Right atrium auricular region (tissue), 2 donors: ENCODE measurements around the gene PCID2. TPM values are rescaled to one million over a fixed set of nuclear protein-coding genes. Genes with fewer than 3 reads are reported as not detected.

Experiments used
- DNase-seq: peaks from one replicate; pipeline ENCODE4 v3.0.0-alpha.2; 2019; ENCODE audit warnings: low spot score
- H3K27ac ChIP-seq, 2 donors: fragments of 200-600 bp; sonication (generic); 1 replicate in 1 of 2; 2 replicates in 1 of 2; pipeline ENCODE4 v1.5.1; 2016 to 2019
- H3K27me3 ChIP-seq, 2 donors: fragments of 200-600 bp; sonication (generic); one replicate each; pipeline versions ENCODE4 v1.5.1 to v1.6.0; 2017 to 2019
- H3K36me3 ChIP-seq: fragments of 200-600 bp; sonication (generic); one replicate; pipeline ENCODE4 v1.5.1; 2016
- H3K4me1 ChIP-seq, 2 donors: fragments of 200-600 bp; sonication (generic); one replicate each; pipeline versions ENCODE4 v1.5.1 to v1.6.0; 2017 to 2019
- H3K4me3 ChIP-seq, 2 donors: fragments of 200-600 bp; sonication (generic); 1 replicate in 1 of 2; 2 replicates in 1 of 2; pipeline ENCODE4 v1.5.1; 2017 to 2019; ENCODE audit warnings: mild to moderate bottlenecking in 1 of 2, moderate library complexity in 1 of 2
- H3K9me3 ChIP-seq, 2 donors: fragments of 200-600 bp; sonication (generic); one replicate each; pipeline ENCODE4 v1.5.1; 2019
- CTCF ChIP-seq, 2 donors: fragments of 200-600 bp; sonication (generic); IDR thresholded peaks; one replicate each; pipeline ENCODE4 v1.5.1; 2019; ENCODE audit warnings: antibody characterized with exemption in 2 of 2
- total RNA-seq, 2 donors: library from RNA; depleted of rRNA; stranded (reverse); fragments of >200 nt; gene quantifications; one replicate each; pipeline ENCODE4 v1.1.0, GENCODE V29; 2016

Gene PCID2
- total RNA-seq, 2 donors from 2014 or later, result 34.8 to 44.4 TPM

GRCh38 chr13:113161433-113161832, 47.0 kb downstream of the PCID2 start:
- Histone ChIP-seq H3K27ac (no peak overlapping the region), H3K27me3 (no peaks in the 10 kb centered on the region), H3K4me3 (no peak overlapping the region), H3K36me3 (no peaks in the 10 kb centered on the region), H3K9me3 (no peaks in the 10 kb centered on the region), H3K4me1 (peaks cover 0 to 5% of the 10 kb centered on the region in 2 donors)
- TF ChIP-seq CTCF (IDR thresholded peaks at IDR 0.05), result no peak
- no peak for DNase-seq

- TF ChIP-seq CTCF (IDR thresholded peaks at IDR 0.05), result no peak
- Histone ChIP-seq H3K27ac (no peak overlapping the region), H3K4me3 (no peak overlapping the region), H3K9me3 (no peaks in the 10 kb centered on the region), H3K36me3 (no peaks in the 10 kb centered on the region), H3K27me3 (no peaks in the 10 kb centered on the region), H3K4me1 (peaks cover 0 to 5% of the 10 kb centered on the region in 2 donors)
- DNase-seq, result no peak
These were observed 47.5 kb downstream of the PCID2 start for GRCh38 chr13:113160983-113161382.

- no peak for TF ChIP-seq CTCF (IDR thresholded peaks at IDR 0.05)
- Histone ChIP-seq H3K9me3 (no peaks in the 10 kb centered on the region), H3K4me1 (peaks cover 0 to 6% of the 10 kb centered on the region in 2 donors), H3K27ac (no peak overlapping the region), H3K36me3 (no peaks in the 10 kb centered on the region), H3K4me3 (no peak overlapping the region), H3K27me3 (no peaks in the 10 kb centered on the region)
- DNase-seq, result no peak
These were observed 48.8 kb downstream of the PCID2 start for GRCh38 chr13:113159701-113160100.

GRCh38 chr13:113158946-113159345, 49.5 kb downstream of the PCID2 start:
- H3K27me3 ChIP-seq, result no peaks in the 10 kb centered on the region
- H3K4me3 ChIP-seq, result no peak overlapping the region
- H3K36me3 ChIP-seq, result no peaks in the 10 kb centered on the region
- DNase-seq, result no peak
- H3K27ac ChIP-seq, result no peak overlapping the region
- no peaks in the 10 kb centered on the region for H3K9me3 ChIP-seq
- no peak for TF ChIP-seq CTCF (IDR thresholded peaks at IDR 0.05)
- peaks cover 0 to 9% of the 10 kb centered on the region in 2 donors for H3K4me1 ChIP-seq

GRCh38 chr13:113157929-113158747, 50.3 kb downstream of the PCID2 start, which contains the start of gene PROZ:
PROZ (plus strand) TSS chr13:113158648; CDS start chr13:113158661, 13 bp downstream.
- H3K27ac ChIP-seq, result no peak within 1 kb of the TSS
- H3K4me3 ChIP-seq, result no peak within 1 kb of the TSS
- H3K36me3 ChIP-seq, result no peaks in the 10 kb centered on the region
- no peaks in the 10 kb centered on the region for H3K27me3 ChIP-seq
- no peak for DNase-seq
- TF ChIP-seq CTCF (IDR thresholded peaks at IDR 0.05), result no peak
- peaks cover 0 to 13% of the 10 kb centered on the region in 2 donors for H3K4me1 ChIP-seq
- H3K9me3 ChIP-seq, result no peaks in the 10 kb centered on the region
